ENCODE results near the gene SLC10A7.

DNA sequence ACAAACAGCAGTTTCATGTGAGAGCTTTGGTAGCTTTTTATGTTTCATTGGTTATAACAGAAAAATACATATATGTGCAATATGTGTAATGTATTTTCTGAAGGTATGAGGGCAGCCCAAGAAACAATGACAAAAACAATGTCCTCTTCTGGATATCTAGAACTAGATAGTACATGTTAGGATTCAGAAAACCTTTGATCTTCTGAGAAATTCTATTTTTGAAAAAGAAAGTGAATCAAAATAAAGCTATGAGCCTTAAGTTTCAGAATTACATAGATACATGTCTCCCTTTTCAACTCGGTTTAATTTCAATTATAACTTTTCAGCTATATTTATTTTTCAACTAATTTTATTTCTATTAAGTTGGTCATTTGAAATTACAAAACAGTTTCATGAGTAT lies 175.5 kb downstream of the SLC10A7 start:
- TF ChIP-seq, protein P1, sequence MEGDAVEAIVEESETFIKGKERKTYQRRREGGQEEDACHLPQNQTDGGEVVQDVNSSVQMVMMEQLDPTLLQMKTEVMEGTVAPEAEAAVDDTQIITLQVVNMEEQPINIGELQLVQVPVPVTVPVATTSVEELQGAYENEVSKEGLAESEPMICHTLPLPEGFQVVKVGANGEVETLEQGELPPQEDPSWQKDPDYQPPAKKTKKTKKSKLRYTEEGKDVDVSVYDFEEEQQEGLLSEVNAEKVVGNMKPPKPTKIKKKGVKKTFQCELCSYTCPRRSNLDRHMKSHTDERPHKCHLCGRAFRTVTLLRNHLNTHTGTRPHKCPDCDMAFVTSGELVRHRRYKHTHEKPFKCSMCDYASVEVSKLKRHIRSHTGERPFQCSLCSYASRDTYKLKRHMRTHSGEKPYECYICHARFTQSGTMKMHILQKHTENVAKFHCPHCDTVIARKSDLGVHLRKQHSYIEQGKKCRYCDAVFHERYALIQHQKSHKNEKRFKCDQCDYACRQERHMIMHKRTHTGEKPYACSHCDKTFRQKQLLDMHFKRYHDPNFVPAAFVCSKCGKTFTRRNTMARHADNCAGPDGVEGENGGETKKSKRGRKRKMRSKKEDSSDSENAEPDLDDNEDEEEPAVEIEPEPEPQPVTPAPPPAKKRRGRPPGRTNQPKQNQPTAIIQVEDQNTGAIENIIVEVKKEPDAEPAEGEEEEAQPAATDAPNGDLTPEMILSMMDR (IDR thresholded peaks at IDR 0.05; ENCODE audit: insufficient read depth, low read depth, low read length), result no peak
- TF ChIP-seq EZH2 (IDR thresholded peaks at IDR 0.05; ENCODE audit: insufficient read depth, low read length), result no peak
